Nephron progenitor cell (in vitro differentiated cells): ENCODE data around the gene CAPN12.
"Not testable (repeated sequence)": the region's sequence is repeated elsewhere in the genome, so short reads cannot be mapped to it uniquely, and the experiment has no call there.

Experiments
- DNase-seq: peaks from one replicate; pipeline ENCODE4 v3.0.0; 2021
- H3K27ac Mint-ChIP-seq: 2 replicates; pipeline ENCODE4 v1.8.0; 2021; ENCODE audit warnings: mild to moderate bottlenecking, moderate library complexity, mixed read lengths
- H3K27me3 Mint-ChIP-seq: 2 replicates; pipeline ENCODE4 v1.8.0; 2021; ENCODE audit warnings: mild to moderate bottlenecking, low read depth, mixed read lengths; ENCODE audit not compliant: poor library complexity
- H3K36me3 Mint-ChIP-seq: 2 replicates; pipeline ENCODE4 v1.8.0; 2021; ENCODE audit warnings: low read depth, mixed read lengths
- H3K4me1 Mint-ChIP-seq: 2 replicates; pipeline ENCODE4 v1.8.0; 2021; ENCODE audit warnings: mixed read lengths
- H3K4me3 Mint-ChIP-seq: 2 replicates; pipeline ENCODE4 v1.8.0; 2021; ENCODE audit warnings: mild to moderate bottlenecking, moderate library complexity, mixed read lengths
- H3K9me3 Mint-ChIP-seq: 2 replicates; pipeline ENCODE4 v1.8.0; 2021; ENCODE audit warnings: mild to moderate bottlenecking, moderate library complexity, mixed read lengths
- CTCF ChIP-seq: fragments of 200-600 bp; sonication (generic); IDR thresholded peaks from 2 replicates; pipeline ENCODE4 v1.5.0; 2021; ENCODE audit warnings: antibody characterized with exemption

The CAPN12 gene

GRCh38 chr19:38781058-38781457 lies 36.8 kb upstream of the CAPN12 start:
- Mint-ChIP-seq H3K27me3 (peaks cover 34% of the 10 kb centered on the region), H3K27ac (no peak overlapping the region), H3K4me3 (no peak overlapping the region), H3K4me1 (no peaks in the 10 kb centered on the region), H3K9me3 (no peaks in the 10 kb centered on the region), H3K36me3 (no peaks in the 10 kb centered on the region)
- no peak for DNase-seq
- TF ChIP-seq CTCF, result no peak

DNA sequence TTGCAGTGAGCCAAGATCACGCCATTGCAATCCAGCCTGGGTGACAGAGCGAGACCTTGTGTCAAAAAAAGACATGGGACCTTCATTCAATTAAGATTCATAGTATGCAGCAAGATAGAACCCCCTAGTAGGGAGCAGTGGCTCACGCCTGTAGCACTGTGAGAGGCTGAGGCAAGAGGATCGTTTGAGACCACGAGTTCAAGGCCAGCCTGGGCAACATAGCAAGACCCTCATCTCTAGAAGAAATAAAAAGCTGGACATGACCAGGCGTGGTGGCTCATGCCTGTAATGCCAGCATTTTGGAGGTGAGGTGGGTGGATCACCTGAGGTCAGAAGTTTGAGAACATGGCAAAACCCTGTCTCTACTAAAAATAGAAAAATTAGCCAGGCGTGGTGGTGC lies 36.2 kb upstream of the CAPN12 start:
- peaks cover 34% of the 10 kb centered on the region for H3K27me3 Mint-ChIP-seq
- H3K9me3 Mint-ChIP-seq, result no peaks in the 10 kb centered on the region
- H3K27ac Mint-ChIP-seq, result no peak overlapping the region
- H3K4me3 Mint-ChIP-seq, result no peak overlapping the region
- TF ChIP-seq CTCF, result no peak
- H3K4me1 Mint-ChIP-seq, result no peaks in the 10 kb centered on the region
- no peaks in the 10 kb centered on the region for H3K36me3 Mint-ChIP-seq
- no peak for DNase-seq

DNA sequence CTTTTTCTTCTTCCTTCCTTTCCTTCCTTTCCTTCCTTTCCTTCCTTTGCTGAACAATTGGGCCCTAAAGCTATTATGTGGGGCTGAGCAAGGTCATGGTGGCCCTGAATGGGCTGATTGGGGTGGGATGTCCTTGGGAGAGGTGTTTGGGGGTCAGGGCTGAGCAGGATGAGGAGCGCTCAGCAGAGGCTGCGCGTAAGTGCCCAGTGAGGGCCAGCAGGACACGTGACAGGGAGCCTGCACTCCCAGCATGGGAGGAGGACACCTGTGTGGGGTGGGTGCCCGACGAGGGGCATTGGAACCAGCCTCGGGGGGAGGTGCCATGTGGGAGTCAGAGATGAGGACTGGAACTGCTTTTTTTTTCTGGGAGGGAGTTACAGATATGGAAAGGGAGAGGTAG lies 34.5 kb upstream of the CAPN12 start:
- Mint-ChIP-seq H3K9me3 (no peaks in the 10 kb centered on the region), H3K4me1 (peaks cover 8% of the 10 kb centered on the region), H3K4me3 (no peak overlapping the region), H3K27me3 (peaks cover 26% of the 10 kb centered on the region), H3K36me3 (no peaks in the 10 kb centered on the region), H3K27ac (no peak overlapping the region)
- no peak for TF ChIP-seq CTCF
- no peak for DNase-seq

DNA sequence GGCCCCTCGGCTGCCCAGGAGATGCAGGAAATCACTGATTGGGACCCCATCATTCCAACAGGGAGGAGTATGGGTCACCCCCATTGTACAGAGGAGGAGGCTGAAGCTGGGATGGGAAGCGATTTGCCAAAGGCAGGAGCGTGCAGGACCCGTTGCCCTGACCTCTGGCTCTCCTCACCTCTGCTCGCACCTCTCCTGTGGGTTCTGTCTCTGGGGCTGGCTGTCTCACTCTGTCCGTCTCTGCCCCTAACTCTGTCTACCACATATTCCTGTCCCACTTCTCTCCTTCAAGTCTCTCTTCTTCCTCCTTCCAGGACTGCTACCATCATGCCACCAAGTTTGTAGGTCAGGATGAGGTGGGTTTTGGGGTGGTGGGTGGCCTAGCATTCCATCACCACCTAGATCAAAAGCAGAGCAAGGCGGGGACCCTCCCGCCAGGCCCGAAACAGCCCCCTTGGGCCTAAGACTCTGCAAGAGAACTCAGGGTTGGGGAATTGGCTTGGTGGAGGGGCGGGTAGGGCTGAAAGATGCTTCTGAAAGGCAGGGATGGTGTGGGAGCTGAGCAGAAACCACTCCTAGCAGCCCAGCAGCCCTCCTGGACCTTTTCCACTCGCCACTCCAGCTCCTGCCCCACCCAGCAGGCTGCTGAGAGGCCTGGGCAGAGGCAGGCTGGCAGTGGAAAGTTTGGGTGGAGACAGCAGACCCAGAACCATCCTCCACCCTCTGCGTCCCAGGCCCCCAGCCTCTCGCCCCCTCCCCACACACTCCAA lies 30.1 kb upstream of the CAPN12 start:
- peaks cover 2% of the 10 kb centered on the region for H3K27me3 Mint-ChIP-seq
- no peak for DNase-seq
- peak overlapping the region; percentile 35 for H3K4me3 Mint-ChIP-seq
- no peaks in the 10 kb centered on the region for H3K9me3 Mint-ChIP-seq
- TF ChIP-seq CTCF, result no peak
- H3K36me3 Mint-ChIP-seq, result no peaks in the 10 kb centered on the region
- peak overlapping the region; percentile 10 for H3K27ac Mint-ChIP-seq
- peaks cover 11% of the 10 kb centered on the region for H3K4me1 Mint-ChIP-seq

- TF ChIP-seq CTCF, result no peak
- H3K36me3 Mint-ChIP-seq, result no peaks in the 10 kb centered on the region
- H3K27ac Mint-ChIP-seq, result peak within 1 kb of the TSS; percentile 10
- peaks cover 11% of the 10 kb centered on the region for H3K4me1 Mint-ChIP-seq
- no peaks in the 10 kb centered on the region for H3K9me3 Mint-ChIP-seq
- no peaks in the 10 kb centered on the region for H3K27me3 Mint-ChIP-seq
- no peak for DNase-seq
- peak within 1 kb of the TSS; percentile 35 for H3K4me3 Mint-ChIP-seq
These were observed 29.3 kb upstream of the CAPN12 start, which contains the start of gene LGALS7 for GRCh38 chr19:38773469-38774177. Gene LGALS7, minus strand, starts transcription at chr19:38773517. Its CDS starts 25 bp downstream, at chr19:38773492.

GRCh38 chr19:38771569-38771968 lies 27.3 kb upstream of the CAPN12 start:
- not testable (repeated sequence) for H3K9me3 Mint-ChIP-seq, H3K36me3 Mint-ChIP-seq, H3K4me3 Mint-ChIP-seq, DNase-seq, H3K27me3 Mint-ChIP-seq, H3K27ac Mint-ChIP-seq
- H3K4me1 Mint-ChIP-seq, result peaks cover 11% of the 10 kb centered on the region

- not testable (repeated sequence) for H3K4me3 Mint-ChIP-seq, H3K27ac Mint-ChIP-seq, H3K36me3 Mint-ChIP-seq, H3K9me3 Mint-ChIP-seq, H3K27me3 Mint-ChIP-seq, DNase-seq
- H3K4me1 Mint-ChIP-seq, result peaks cover 11% of the 10 kb centered on the region
These were observed 26.6 kb upstream of the CAPN12 start for GRCh38 chr19:38770949-38771275.

DNA sequence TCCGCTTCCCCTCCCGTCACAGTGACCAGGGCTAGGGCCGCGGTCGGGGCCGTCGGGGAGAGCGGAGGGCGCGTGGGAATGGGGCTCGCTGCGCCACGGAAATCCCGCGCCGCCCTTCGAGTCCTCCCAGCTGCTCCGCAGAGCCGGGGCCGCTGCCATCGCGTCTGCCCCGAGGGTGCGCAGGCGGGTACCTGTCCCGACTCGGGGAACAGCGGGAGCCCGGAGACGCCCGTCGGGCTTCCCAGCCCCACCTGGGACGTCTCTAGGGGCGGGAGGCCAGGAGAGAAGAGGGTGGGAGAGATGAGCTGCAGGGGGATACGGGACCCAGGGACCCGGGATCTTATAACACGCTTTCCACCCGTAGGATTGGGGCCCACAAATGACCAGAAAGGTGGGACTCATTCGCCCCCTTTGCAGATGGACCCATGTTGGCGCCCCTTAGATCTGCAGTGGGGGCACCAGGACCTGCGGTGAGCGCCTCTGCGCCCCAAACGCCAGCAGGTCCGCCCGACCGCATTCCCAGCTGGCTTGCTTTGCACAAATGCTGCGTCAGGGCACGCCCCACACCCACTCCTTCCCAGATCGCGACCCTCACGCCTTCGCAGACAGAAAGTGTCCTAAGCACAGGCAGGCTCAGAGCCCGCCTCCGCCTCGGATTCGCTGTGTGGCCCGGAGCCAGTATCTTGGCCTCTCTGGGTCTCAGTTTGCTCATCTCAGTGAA lies 26.1 kb upstream of the CAPN12 start:
- H3K4me3 Mint-ChIP-seq, H3K36me3 Mint-ChIP-seq, H3K27ac Mint-ChIP-seq, DNase-seq, H3K9me3 Mint-ChIP-seq, H3K27me3 Mint-ChIP-seq: not testable (repeated sequence)
- H3K4me1 Mint-ChIP-seq, result peaks cover 11% of the 10 kb centered on the region
